HG03442 (cell line): ENCODE results near the gene CYP1A2.
"Not testable (repeated sequence)": the region's sequence is repeated elsewhere in the genome, so short reads cannot be mapped to it uniquely, and the experiment has no call there.

Experiments
- ATAC-seq: cut with Tn5 transposase; IDR thresholded peaks from one replicate; pipeline ENCODE4 v1.9.1; 2021; ENCODE audit warnings: mild to moderate bottlenecking, moderate library complexity; ENCODE audit not compliant: unreplicated experiment

CYP1A2 gene

GRCh38 chr15:74748322-74748946 is at the start of gene CYP1A2:
TSS of gene CYP1A2 (plus strand) at chr15:74748845. CDS start at chr15:74749739, 894 bp downstream.
- ATAC-seq: no peak

DNA sequence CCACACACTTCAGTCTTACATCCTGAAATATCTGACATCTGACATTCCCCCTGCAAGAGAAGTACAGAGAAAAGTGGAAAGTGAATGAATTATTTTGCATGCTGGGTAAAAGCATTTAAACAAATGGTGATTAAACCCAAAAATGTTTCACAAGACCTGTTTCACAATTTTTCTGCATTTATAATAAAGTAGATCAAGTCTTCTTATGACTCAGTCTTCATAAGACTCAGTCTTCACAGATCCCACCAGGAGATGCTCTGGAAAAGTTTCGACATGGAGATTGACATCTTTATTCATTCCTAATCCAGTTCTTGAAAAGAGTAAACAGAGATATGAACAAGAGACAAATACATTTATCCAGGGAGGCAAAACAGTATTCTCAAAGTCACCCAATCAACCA is 39.6 kb upstream of the CYP1A2 start:
- ATAC-seq: no peak

- ATAC-seq: no peak
Measured at GRCh38 chr15:74709892-74710291, 38.8 kb upstream of the CYP1A2 start.

GRCh38 chr15:74710319-74711094 is 38.1 kb upstream of the CYP1A2 start:
- ATAC-seq: no peak

DNA sequence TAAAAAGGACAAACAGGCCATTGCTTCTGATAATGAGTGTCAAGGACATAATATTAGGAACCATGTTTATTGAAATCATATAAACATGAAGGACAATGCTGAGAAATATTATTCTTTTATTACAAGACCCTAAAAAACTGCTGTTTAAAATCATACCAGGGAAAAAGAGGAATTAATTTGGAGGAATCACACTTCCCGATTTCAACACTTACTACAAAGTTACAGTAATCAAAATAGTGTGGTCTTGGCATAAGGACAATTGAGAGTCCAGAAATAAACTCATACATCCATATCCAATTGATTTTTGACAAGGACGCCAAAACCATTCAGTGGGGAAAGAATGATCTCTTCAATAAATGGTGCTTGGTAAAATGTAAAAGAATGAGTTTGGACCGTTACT is 36.3 kb upstream of the CYP1A2 start:
- no peak for ATAC-seq

- no peak for ATAC-seq
Measured at GRCh38 chr15:74716651-74717050, 32.0 kb upstream of the CYP1A2 start.

DNA sequence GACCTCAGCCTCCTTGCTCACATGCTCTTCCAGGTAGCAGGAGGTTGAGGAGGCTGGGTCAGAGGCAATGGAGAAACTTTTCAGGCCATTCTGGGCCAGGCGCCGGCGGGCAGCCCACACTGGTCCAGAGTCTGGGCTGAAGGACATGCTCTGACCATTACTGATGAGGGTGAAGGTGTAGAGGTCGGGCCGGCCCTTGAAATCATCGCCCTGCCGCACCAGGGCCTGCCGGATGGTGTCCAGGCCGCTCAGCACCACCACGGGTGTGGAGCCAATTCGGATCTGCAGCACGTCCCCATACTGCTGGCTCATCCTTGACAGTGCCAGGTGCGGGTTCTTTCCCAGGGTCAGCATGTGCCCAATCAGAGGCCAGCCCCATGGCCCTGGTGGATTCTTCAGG is 26.1 kb upstream of the CYP1A2 start:
- ATAC-seq: no peak

DNA sequence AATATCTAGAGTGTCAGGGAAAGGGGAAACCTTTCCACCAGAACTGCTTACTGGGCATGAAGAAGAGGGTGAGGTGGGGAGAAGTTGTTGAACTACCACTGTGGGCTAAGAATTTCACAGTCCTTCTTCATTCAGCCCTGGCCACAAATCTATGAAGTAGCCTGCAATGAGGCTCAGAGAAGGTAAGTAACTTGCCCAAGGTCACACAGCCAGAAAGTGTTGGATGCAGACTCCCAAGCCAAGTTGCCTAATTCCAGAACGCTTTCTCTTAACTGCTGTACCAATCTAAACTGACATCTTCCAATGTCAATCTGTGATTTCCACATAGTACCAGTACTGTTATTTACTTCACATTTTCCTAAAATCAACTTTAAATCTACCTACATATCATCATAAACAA is 25.5 kb upstream of the CYP1A2 start:
- no peak for ATAC-seq

- no peak for ATAC-seq
Measured at GRCh38 chr15:74723754-74724334, 24.8 kb upstream of the CYP1A2 start.

GRCh38 chr15:74724570-74725224 is 23.9 kb upstream of the CYP1A2 start:
- no peak for ATAC-seq

DNA sequence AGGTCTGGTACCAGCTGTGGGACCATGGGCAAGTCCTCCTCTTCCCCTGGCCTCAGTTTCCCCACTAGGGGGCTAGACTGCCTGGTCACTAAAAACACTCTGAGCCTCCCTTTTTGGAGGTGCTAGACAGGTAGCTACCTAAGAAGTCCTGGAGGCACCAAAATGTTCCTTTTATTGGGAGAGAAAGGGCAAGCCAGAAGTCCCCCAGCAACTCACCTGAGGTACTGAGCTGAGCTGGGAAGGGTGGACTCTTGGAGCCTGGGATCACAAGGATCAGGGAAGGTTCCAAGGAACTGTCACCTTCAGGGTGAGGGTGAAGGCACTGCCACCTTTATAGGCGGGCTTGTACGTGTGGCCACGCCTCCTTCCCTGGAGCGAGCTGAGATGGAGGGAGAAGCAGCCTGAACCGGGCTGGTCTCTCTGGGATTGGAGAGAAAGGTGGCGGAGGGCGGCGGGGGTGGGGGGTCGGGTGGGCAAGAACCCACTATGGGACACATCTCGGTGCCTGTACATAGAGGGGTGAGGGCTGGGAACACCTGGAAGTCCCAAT is 23.3 kb upstream of the CYP1A2 start, which contains the start of gene CYP1A1:
Gene CYP1A1 (minus strand): TSS at position 304 of the 550 bp plus-strand sequence. CDS start 2,431 bp downstream, outside the sequence.
- no peak for ATAC-seq

DNA sequence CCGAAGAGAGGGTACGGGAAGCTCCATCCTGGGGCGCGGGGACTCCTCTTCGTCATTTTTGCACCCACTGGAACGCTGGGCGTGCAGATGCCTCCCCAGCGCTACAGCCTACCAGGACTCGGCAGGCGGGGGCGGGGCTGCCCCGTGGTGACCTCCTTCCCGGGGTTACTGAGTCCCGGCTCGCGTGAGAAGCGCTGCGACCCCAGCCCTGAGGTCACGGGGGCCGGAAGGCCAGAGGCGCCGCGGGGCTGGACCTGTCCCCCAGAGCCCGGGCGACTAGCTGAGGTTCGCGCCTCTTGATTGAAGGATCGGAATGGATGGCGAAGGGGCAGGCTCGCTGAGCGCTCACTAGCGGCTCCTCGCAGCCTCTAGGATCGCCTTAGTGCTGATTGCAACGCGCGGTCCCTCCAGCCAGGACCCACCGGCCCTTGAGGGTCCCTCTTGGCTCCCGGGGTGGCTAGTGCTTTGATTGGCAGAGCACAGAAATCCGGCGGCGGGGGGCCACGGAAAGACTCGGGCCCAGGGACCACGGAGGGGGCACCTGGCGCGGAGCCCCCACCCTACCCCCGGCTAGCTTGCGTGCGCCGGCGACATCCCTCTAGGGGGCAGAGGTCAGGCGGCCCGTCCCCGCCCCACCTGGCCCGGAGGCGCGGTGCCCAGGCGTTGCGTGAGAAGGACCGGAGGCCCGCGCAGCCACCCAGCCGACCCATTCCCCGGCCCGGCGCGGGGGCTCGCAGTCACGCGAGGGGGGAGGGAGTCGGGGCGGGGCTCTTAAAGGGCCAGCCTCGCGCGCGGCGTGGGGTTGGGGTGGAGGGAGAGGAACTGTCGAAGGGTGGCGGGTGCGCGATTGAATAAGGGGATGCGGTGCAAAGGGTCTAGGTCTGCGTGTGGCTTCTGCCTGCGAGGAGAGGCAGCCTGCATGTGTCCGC is 22.5 kb upstream of the CYP1A2 start:
- no peak for ATAC-seq

GRCh38 chr15:74726774-74727164 is 21.9 kb upstream of the CYP1A2 start:
- ATAC-seq: no peak

- no peak for ATAC-seq
Measured at GRCh38 chr15:74727727-74728126, 20.9 kb upstream of the CYP1A2 start.

- not testable (repeated sequence) for ATAC-seq
Measured at GRCh38 chr15:74728699-74729098, 19.9 kb upstream of the CYP1A2 start.

GRCh38 chr15:74729372-74729771 is 19.3 kb upstream of the CYP1A2 start:
- not testable (repeated sequence) for ATAC-seq

GRCh38 chr15:74730619-74731316 is 17.9 kb upstream of the CYP1A2 start:
- no peak for ATAC-seq

DNA sequence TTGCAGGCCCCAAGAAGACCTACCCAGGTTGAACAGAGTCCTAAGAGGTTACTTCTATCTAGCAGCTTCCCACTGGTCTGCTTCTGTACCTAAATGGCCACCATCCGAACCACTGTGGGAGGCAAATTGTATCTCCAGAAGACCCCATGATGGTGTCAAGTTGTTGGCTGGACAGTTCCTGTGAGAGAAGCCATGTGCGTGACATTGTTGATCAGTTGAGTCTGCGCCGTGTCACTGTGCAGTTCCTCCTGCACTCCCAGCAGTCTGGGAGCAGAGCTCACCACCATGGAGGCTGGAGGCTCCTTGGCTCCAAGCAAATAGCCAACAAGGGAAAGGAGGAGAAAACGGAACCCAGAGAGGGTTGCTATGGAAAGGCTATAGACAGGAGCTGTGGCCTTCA is 15.8 kb upstream of the CYP1A2 start:
- no peak for ATAC-seq

DNA sequence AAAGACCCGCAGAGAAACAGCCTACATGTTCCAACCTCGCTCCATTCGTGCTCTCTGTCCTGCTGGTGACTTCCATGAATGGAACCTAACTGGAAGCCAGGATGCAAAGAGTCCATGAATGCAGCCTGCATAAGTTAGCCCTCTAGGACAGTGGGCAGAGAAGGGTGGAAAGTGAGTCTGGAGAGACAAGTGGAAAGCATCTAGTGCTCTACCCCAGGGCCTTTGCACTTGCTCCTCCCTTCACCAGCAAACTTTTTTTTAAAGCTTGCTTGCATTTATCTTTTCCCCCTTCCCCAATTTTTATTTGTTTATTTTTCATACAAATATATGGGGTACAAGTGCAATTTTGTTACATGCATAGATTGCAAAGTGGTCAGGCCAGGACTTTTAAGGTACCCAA is 15.4 kb upstream of the CYP1A2 start:
- ATAC-seq: no peak

- no peak for ATAC-seq
Measured at GRCh38 chr15:74735305-74735704, 13.3 kb upstream of the CYP1A2 start.
